ENCODE results near the gene ACSM5. TPM values are rescaled to one million over a fixed set of nuclear protein-coding genes. Genes with fewer than 3 reads are reported as not detected.
"Not testable (repeated sequence)": the region's sequence is repeated elsewhere in the genome, so short reads cannot be mapped to it uniquely, and the experiment has no call there.

ACSM5 gene
- total RNA-seq, 1 experiment from 2014 or later = not detected

DNA sequence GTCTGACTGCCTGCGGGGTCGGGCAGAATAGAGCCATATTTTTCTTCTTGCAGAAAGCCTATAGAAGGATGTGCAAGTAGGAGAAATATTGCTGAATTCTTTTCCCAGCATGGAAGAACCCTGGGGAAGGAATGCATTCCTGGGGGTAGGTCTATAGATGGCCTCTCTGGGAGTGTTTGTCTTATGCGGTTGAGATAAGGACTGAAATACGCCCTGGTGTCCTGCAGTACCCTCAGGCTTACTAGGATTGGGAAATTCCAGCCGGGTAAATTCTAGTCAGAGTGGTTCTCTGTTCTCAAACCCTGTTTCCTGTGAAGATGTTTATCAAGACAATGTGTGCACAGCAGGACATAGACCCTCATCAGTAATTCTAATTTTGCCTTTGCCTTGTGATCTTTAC, 44.3 kb downstream of the ACSM5 start:
- not testable (repeated sequence) for H3K4me3 ChIP-seq (ENCODE audit: insufficient read depth, low read depth, low read length); H3K27me3 ChIP-seq (ENCODE audit: control insufficient read depth, insufficient read depth, low read length); DNase-seq; H3K36me3 ChIP-seq (replicated peaks; ENCODE audit: control insufficient read depth, insufficient read depth, low read length)

DNA sequence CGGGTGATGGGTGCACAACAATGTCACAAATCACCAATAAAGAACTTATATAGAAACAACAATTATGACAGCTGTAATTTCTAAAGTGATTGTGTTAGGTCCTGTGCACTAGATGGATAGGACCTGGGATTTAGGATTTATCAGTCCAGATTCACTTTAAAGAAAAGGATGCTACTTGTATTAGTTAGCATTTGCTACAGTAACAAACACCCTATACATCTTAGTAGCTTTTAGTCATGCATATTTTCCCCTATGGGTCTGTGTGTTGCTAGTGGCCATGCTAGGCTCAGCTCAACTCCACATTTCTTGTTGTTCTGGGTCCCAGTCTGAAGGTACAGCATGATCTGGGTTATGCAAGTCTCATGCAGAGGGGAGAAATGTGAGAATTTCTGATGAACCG, 49.9 kb downstream of the ACSM5 start:
- DNase-seq; H3K36me3 ChIP-seq (replicated peaks; ENCODE audit: control insufficient read depth, insufficient read depth, low read length); H3K4me3 ChIP-seq (ENCODE audit: insufficient read depth, low read depth, low read length): not testable (repeated sequence)

DNA sequence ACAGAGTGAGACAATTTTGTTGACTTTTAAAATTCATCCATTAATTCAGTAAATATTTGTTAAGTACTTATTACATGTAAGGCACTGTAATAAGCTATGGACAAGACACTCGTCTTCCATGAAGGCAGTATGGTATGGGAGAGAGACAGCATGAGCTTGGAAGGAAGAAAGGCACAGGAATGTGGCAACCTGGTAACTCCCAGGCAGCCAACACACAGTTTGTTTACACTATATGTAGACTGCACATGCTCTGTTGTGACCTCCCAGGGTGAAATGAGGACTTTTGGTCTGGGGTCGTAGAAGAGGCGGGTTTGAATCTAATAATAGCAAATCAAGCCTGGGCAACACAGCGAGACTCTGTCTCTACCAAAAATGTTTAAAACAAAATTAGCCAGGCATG, 51.0 kb downstream of the ACSM5 start:
- not testable (repeated sequence) for H3K27me3 ChIP-seq (ENCODE audit: control insufficient read depth, insufficient read depth, low read length); H3K4me3 ChIP-seq (ENCODE audit: insufficient read depth, low read depth, low read length); H3K36me3 ChIP-seq (replicated peaks; ENCODE audit: control insufficient read depth, insufficient read depth, low read length); DNase-seq

More for the DNA sequence above, 49.9 kb downstream of the ACSM5 start:
- H3K27me3 ChIP-seq (ENCODE audit: control insufficient read depth, insufficient read depth, low read length) = not testable (repeated sequence)

DNA sequence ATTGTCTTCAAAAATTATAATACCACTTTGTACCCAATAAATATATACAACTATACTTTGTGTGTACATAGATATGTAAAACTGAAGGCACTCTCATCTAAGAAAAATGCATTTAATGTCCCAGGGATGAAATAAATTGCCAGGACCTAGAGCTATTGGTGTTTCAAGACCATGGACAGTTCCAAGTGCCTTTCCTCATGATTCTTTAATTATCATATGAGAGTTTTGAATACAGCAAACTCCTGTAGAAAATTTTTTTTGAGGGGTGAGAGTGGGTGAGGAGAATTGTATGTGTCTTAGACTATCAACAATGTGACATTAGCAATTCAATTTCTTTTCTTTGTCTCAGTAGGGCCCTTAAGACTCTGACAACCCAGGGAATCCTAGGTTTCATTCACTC, 59.6 kb downstream of the ACSM5 start:
- DNase-seq; H3K36me3 ChIP-seq (replicated peaks; ENCODE audit: control insufficient read depth, insufficient read depth, low read length); H3K4me3 ChIP-seq (ENCODE audit: insufficient read depth, low read depth, low read length); H3K27me3 ChIP-seq (ENCODE audit: control insufficient read depth, insufficient read depth, low read length): not testable (repeated sequence)

DNA sequence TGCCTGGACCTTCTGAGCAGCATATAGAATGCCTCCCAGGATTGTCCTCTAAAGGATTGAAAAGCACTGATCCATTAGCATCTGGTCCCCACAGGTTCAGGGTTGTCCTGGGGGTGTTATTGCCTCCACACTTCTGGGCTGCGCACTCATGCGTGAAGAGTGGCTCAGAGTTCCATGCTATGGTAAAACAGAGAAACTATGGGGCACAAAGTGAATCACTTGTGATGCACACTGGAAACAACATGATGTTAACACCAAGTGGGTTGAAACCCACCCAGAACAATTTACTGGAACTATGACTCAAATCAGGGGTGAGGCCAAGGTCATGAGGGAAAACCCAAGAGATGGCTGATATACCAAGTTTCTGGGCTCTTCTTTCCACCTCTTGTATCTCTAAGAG, 60.6 kb downstream of the ACSM5 start:
- not testable (repeated sequence) for DNase-seq; H3K36me3 ChIP-seq (replicated peaks; ENCODE audit: control insufficient read depth, insufficient read depth, low read length); H3K4me3 ChIP-seq (ENCODE audit: insufficient read depth, low read depth, low read length); H3K27me3 ChIP-seq (ENCODE audit: control insufficient read depth, insufficient read depth, low read length)

DNA sequence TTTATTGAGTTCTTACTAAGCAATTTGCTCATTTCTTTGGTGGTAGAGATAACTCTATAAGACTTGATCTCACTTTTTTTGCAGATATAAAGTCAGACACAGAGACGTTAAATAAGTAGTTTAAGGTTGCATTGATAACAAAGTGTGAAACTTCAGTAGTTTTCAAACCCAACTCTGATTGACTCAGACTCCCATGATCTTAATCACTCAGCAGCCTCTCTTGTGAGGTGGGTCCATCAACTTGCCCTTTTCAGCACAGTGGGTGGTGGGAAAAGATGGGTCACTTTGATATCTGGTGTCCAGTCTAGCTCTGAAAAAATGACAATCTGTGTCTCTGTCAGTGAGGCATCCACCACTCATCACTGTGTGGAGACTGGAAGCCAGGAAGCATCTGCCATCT, 61.4 kb downstream of the ACSM5 start:
- not testable (repeated sequence) for DNase-seq; H3K27me3 ChIP-seq (ENCODE audit: control insufficient read depth, insufficient read depth, low read length); H3K36me3 ChIP-seq (replicated peaks; ENCODE audit: control insufficient read depth, insufficient read depth, low read length); H3K4me3 ChIP-seq (ENCODE audit: insufficient read depth, low read depth, low read length)

DNA sequence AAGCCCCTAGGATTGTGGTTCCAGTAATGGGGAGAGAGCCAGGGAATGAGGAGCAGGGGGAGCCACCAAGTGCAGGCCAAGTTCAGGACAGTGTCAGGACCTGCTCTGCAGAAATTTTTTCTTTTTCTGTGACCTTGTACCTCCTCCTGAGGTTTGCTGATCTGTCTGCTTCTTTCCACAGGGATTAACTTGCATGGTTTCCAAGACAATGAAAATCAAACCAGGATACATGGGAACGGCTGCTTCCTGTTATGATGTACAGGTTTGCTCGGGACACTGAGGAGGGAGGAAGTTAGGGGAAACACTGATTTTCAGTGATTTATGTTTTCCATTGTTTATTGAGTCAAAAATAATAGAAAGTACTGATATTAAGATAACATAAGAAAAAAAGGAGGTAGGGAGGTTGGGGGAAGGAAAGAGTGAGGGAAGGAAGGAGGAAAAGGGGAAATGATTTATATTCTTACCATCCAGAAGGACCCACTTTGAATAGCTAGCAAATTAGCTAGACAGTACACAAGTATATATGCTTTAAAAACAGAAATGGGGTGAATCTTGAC, 67.9 kb downstream of the ACSM5 start:
- not testable (repeated sequence) for H3K36me3 ChIP-seq (replicated peaks; ENCODE audit: control insufficient read depth, insufficient read depth, low read length); H3K27me3 ChIP-seq (ENCODE audit: control insufficient read depth, insufficient read depth, low read length); DNase-seq; H3K4me3 ChIP-seq (ENCODE audit: insufficient read depth, low read depth, low read length)

DNA sequence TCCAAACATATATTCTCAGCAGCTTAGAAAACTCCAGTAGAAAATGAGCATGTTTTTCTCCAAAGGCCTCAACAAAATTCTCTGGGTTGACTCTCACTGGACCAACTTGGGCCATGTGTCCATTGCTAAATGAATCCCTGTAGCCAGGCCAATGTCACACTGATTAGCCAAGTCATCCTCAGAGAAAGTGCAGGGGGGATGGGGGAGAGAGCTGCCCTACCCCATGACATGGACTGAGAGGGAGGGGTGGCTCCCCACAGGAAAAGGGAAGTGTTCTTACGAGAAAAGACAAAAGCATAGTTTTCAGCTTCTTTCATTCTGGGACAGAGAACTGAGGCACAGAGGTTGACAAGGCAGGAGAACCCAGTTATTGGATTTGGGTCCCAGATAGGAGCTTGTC, 74.7 kb downstream of the ACSM5 start:
- not testable (repeated sequence) for H3K4me3 ChIP-seq (ENCODE audit: insufficient read depth, low read depth, low read length); DNase-seq; H3K36me3 ChIP-seq (replicated peaks; ENCODE audit: control insufficient read depth, insufficient read depth, low read length); H3K27me3 ChIP-seq (ENCODE audit: control insufficient read depth, insufficient read depth, low read length)

DNA sequence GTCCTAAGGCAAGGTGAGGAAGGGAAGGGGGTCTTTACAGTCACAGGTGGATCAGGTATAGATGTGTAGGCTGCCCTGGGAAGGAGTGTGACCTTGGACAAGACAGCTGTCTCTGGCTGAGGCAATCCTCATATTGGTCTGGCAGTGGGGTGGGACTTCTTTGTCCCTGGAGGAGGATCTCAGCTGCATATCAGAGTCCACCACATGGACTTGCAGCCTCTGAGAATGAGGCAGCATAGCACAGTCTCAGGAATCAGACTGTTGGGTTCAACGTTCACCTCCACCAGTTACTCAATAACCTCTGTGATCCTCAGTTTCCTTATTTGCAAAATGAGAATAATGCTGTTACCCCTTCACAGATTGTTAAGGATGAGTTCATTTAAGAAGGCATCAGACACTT, 75.4 kb downstream of the ACSM5 start:
- H3K27me3 ChIP-seq (ENCODE audit: control insufficient read depth, insufficient read depth, low read length) = no peaks in the 10 kb centered on the region
- no peak overlapping the region for H3K4me3 ChIP-seq (ENCODE audit: insufficient read depth, low read depth, low read length)
- no peaks in the 10 kb centered on the region for H3K36me3 ChIP-seq (replicated peaks; ENCODE audit: control insufficient read depth, insufficient read depth, low read length)
- no peak for DNase-seq

DNA sequence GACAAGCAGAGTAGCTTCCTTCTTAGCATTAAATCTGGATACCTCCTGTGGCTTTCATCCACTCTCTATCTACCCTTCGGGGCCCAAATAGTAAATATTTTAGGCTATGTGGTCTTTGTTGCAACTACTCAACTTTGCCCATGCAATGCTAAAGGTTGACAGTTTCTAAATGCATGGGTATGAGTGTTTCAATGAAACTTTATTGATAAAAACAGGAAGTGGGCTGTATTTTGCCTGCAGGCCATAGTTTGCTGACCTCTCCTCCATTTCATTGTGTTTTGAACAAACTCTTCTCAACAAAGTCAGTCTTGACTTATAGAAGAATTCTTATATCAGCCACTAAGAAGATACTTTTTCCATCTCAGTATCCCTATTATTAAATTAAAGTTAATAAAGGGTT, 76.1 kb downstream of the ACSM5 start:
- no peaks in the 10 kb centered on the region for H3K36me3 ChIP-seq (replicated peaks; ENCODE audit: control insufficient read depth, insufficient read depth, low read length)
- DNase-seq = no peak
- H3K27me3 ChIP-seq (ENCODE audit: control insufficient read depth, insufficient read depth, low read length) = no peaks in the 10 kb centered on the region
- no peak overlapping the region for H3K4me3 ChIP-seq (ENCODE audit: insufficient read depth, low read depth, low read length)

Other genes starting within 250 kb of the ACSM5 start
- gene GP2, start 82.0 kb upstream of the ACSM5 start, total RNA-seq (2014; rRNA removed; shearing (Covaris generic)) = not detected in 2 replicates
- not detected in 2 replicates for gene UMOD, start 56.8 kb upstream of the ACSM5 start, total RNA-seq (2014; rRNA removed; shearing (Covaris generic))
- gene PDILT, start 4.8 kb upstream of the ACSM5 start, total RNA-seq (2014; rRNA removed; shearing (Covaris generic)) = not detected in 2 replicates
- gene ACSM2A, start 42.0 kb downstream of the ACSM5 start, total RNA-seq (2014; rRNA removed; shearing (Covaris generic)) = not detected in 2 replicates
- gene ACSM2B, start 166.8 kb downstream of the ACSM5 start, total RNA-seq (2014; rRNA removed; shearing (Covaris generic)) = not detected in 2 replicates